Activated naive CD8-positive, alpha-beta T cell treated with anti-CD3 and anti-CD28 coated beads, Interleukin-2, amount 10 ng/mL, durations not matched to agents 7 days and 5 days (primary cell): ENCODE measurements around the gene EEPD1. TPM values are rescaled to one million over a fixed set of nuclear protein-coding genes. Genes with fewer than 3 reads are reported as not detected.

Source experiments
- ATAC-seq: fragments of 150-1000 bp; cut with Tn5 transposase; one replicate; pipeline ENCODE4 v1.10.0; 2021; ENCODE audit warnings: low read depth, moderate library complexity
- POLR2A ChIA-PET: fragments of 350-600 bp; sonication (Branson Sonifier 250); formaldehyde crosslinking; loops from one replicate; lab custom pipeline; 2021; ENCODE audit warnings: antibody characterized with exemption; lab: Charles Lee
- DNase-seq: peaks from one replicate; pipeline ENCODE4 v3.0.0; 2021
- H3K27ac Mint-ChIP-seq: one replicate; pipeline ENCODE4 v1.8.0; 2022; ENCODE audit warnings: mild to moderate bottlenecking, mixed read lengths
- H3K27me3 Mint-ChIP-seq: one replicate; pipeline ENCODE4 v1.8.0; 2022; ENCODE audit warnings: mild to moderate bottlenecking, moderate library complexity, mixed read lengths
- H3K36me3 Mint-ChIP-seq: one replicate; pipeline ENCODE4 v1.8.0; 2021; ENCODE audit warnings: mild to moderate bottlenecking, mixed read lengths
- H3K4me1 Mint-ChIP-seq: one replicate; pipeline ENCODE4 v1.8.0; 2021; ENCODE audit warnings: mixed read lengths
- H3K4me3 Mint-ChIP-seq: one replicate; pipeline ENCODE4 v1.8.0; 2022; ENCODE audit warnings: mild to moderate bottlenecking, moderate library complexity, mixed read lengths
- H3K9me3 Mint-ChIP-seq: one replicate; pipeline ENCODE4 v1.8.0; 2021; ENCODE audit warnings: mixed read lengths
- total RNA-seq, 2 experiments: library from RNA; stranded (reverse); gene quantifications; one replicate each; pipeline ENCODE4 v1.2.3, GENCODE V29; 2021

Gene EEPD1
- total RNA-seq, 2 experiments from 2014 or later: 2.0 to 2.3 TPM

GRCh38 chr7:36180121-36180520, 27.1 kb downstream of the EEPD1 start:
- Mint-ChIP-seq H3K27ac (no peak overlapping the region), H3K9me3 (no peaks in the 10 kb centered on the region), H3K36me3 (no peaks in the 10 kb centered on the region), H3K27me3 (no peaks in the 10 kb centered on the region), H3K4me3 (no peak overlapping the region), H3K4me1 (no peaks in the 10 kb centered on the region)
- ATAC-seq (no peak), DNase-seq (no peak)
- POLR2A ChIA-PET: no interaction called here

- no peaks in the 10 kb centered on the region for H3K36me3 Mint-ChIP-seq
- H3K27me3 Mint-ChIP-seq: no peaks in the 10 kb centered on the region
- no peak for ATAC-seq
- H3K9me3 Mint-ChIP-seq: no peaks in the 10 kb centered on the region
- no peaks in the 10 kb centered on the region for H3K4me1 Mint-ChIP-seq
- no peak for DNase-seq
- H3K4me3 Mint-ChIP-seq: no peak overlapping the region
- H3K27ac Mint-ChIP-seq: no peak overlapping the region
- POLR2A ChIA-PET: no interaction called here
Observed at GRCh38 chr7:36181668-36182067, 28.6 kb downstream of the EEPD1 start.

GRCh38 chr7:36182854-36183604, 30.0 kb downstream of the EEPD1 start:
- no peak overlapping the region for H3K4me3 Mint-ChIP-seq
- H3K27ac Mint-ChIP-seq: no peak overlapping the region
- no peak for ATAC-seq

DNA sequence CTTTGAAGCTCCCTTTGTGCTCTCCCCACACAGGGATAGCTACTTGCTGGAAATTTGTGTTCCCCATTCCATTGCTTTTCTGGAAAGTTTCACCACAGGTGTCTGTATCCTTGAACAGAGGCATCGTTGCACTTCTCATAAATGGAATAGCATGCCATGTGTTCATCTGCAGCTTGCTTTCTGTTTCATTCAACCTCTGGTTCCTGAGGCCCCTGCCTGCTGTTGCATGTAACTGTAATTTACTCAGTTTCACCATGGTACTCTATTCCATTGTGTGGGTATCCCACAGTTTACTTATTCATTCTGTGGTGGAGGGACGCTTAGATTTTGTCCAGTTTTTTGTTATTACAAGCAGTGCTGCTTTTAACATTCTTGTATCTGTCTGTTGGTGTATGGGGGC, 32.0 kb downstream of the EEPD1 start:
- H3K9me3 Mint-ChIP-seq: no peaks in the 10 kb centered on the region
- no peak overlapping the region for H3K4me3 Mint-ChIP-seq
- H3K36me3 Mint-ChIP-seq: no peaks in the 10 kb centered on the region
- ATAC-seq: no peak
- no peak overlapping the region for H3K27ac Mint-ChIP-seq
- H3K27me3 Mint-ChIP-seq: no peaks in the 10 kb centered on the region
- POLR2A ChIA-PET: no interaction called here
- DNase-seq: no peak
- no peaks in the 10 kb centered on the region for H3K4me1 Mint-ChIP-seq

More at GRCh38 chr7:36182854-36183604, 30.0 kb downstream of the EEPD1 start:
- DNase-seq: no peak
- Mint-ChIP-seq H3K27me3 (no peaks in the 10 kb centered on the region), H3K4me1 (no peaks in the 10 kb centered on the region), H3K9me3 (no peaks in the 10 kb centered on the region), H3K36me3 (no peaks in the 10 kb centered on the region)
- POLR2A ChIA-PET: no interaction called here

DNA sequence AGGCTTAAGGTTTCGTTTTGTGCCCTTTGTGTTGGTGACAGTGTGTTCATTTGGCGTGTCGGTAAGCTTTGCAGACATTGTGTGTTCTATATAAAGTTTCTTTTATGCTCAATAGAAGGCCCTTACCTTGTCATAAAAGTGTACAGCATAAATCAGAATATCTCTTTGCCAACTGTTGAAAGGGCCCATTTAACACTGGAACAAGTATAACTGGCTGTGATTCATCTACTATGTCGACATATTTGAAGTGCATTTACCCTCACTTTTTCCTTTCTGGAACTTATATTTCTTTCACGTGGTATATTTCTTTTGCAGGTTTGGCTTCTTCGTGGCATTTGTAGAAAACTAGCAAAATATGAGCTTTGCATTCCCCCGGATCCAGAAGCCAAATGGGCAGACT, 32.7 kb downstream of the EEPD1 start:
- no peak for ATAC-seq
- Mint-ChIP-seq H3K27me3 (no peaks in the 10 kb centered on the region), H3K4me3 (no peak overlapping the region), H3K4me1 (no peaks in the 10 kb centered on the region), H3K9me3 (no peaks in the 10 kb centered on the region), H3K27ac (no peak overlapping the region), H3K36me3 (no peaks in the 10 kb centered on the region)
- no peak for DNase-seq
- POLR2A ChIA-PET: no interaction called here

- POLR2A ChIA-PET: no interaction called here
- H3K9me3 Mint-ChIP-seq: no peaks in the 10 kb centered on the region
- ATAC-seq (no peak), DNase-seq (no peak)
- H3K36me3 Mint-ChIP-seq: no peaks in the 10 kb centered on the region
- no peak overlapping the region for H3K4me3 Mint-ChIP-seq
- no peak overlapping the region for H3K27ac Mint-ChIP-seq
- no peaks in the 10 kb centered on the region for H3K4me1 Mint-ChIP-seq
- H3K27me3 Mint-ChIP-seq: no peaks in the 10 kb centered on the region
Observed at GRCh38 chr7:36186359-36187121, 33.5 kb downstream of the EEPD1 start.

DNA sequence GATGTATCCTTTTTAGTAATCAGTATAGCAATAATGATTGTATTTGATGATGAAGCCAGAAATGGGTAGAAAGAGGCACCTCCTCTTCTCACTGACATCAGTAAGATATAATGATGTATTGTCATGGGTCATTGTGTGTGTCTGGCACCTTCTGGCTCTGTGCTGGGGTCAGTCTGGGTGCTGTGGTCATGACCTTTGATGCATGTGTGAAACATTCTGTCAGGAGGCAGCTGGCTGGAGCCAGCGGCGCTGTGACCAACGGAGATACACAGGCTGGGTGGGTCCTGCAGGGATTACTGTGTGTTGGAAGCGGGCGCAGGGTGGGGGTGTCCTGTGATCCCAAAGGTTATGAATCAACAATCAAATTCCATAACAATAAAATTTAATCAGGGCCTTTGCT, 35.2 kb downstream of the EEPD1 start:
- POLR2A ChIA-PET: no interaction called here
- Mint-ChIP-seq H3K27me3 (no peaks in the 10 kb centered on the region), H3K36me3 (no peaks in the 10 kb centered on the region), H3K4me1 (no peaks in the 10 kb centered on the region), H3K4me3 (no peak overlapping the region), H3K9me3 (no peaks in the 10 kb centered on the region), H3K27ac (no peak overlapping the region)
- ATAC-seq: no peak
- DNase-seq: no peak

DNA sequence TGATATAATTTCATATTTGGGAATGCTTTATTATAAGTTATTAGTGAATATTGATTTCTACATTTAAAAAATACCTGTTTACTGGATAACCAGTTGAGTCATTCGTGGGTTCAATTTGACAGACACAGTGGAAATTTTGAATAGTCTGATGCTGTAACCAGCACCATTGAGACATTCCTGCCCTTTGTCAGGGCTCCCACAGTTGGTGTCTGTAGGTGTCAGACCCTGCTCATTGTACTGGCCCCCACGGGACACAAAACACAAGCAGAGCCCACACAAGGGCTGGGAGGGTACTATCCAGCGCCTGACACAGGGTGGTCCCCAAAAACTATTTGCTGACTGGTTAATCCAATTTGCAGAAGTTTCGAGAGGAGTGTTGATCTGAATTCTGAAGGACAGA, 35.9 kb downstream of the EEPD1 start:
- no peak overlapping the region for H3K4me3 Mint-ChIP-seq
- DNase-seq (no peak), ATAC-seq (no peak)

DNA sequence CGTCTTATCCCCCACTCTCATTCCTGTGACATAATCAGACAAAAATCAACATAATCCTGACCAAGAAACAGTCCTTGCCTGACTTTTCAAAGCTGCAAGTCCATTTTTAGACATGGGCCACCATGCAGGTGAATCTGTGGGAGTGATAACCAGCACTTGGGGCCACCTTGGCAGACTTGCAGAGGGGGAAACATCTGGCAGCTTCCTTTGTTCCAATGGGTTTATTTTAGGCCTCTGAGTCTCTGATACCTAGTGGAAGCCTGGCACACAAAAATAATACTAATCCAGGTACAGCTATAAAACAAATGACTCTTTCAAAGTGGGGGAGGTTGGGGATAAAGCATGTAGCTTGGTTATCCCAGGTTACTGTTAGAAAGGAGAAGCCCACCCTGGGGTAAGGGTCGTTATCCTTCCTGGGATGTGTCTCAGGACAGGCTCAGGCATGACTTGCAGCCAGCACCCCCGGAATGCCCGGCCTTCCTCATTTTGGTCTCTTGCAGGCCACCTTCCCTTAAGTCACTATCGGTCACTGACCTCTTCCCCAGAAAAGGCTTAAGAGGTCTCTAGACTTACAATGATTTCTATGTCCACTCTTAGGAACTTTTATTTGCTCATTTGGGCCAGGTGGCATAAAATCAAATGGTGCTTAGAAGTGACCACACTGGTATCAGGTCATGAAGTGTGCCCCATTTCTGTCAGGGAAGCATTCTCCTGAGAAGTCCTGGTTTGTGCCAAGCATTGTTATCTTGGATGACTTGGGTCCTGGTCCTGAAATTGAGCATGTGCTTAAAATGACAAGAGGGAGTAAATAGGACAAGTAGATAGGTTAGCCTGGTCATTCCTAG, 37.6 kb downstream of the EEPD1 start:
- Mint-ChIP-seq H3K4me3 (no peak overlapping the region), H3K36me3 (no peaks in the 10 kb centered on the region), H3K9me3 (no peaks in the 10 kb centered on the region), H3K27me3 (no peaks in the 10 kb centered on the region), H3K27ac (no peak overlapping the region), H3K4me1 (no peaks in the 10 kb centered on the region)
- ATAC-seq: no peak
- DNase-seq: no peak
- POLR2A ChIA-PET: no interaction called here

More for the DNA sequence above, 35.9 kb downstream of the EEPD1 start:
- Mint-ChIP-seq H3K36me3 (no peaks in the 10 kb centered on the region), H3K4me1 (no peaks in the 10 kb centered on the region), H3K27me3 (no peaks in the 10 kb centered on the region), H3K9me3 (no peaks in the 10 kb centered on the region), H3K27ac (no peak overlapping the region)
- POLR2A ChIA-PET: no interaction called here

DNA sequence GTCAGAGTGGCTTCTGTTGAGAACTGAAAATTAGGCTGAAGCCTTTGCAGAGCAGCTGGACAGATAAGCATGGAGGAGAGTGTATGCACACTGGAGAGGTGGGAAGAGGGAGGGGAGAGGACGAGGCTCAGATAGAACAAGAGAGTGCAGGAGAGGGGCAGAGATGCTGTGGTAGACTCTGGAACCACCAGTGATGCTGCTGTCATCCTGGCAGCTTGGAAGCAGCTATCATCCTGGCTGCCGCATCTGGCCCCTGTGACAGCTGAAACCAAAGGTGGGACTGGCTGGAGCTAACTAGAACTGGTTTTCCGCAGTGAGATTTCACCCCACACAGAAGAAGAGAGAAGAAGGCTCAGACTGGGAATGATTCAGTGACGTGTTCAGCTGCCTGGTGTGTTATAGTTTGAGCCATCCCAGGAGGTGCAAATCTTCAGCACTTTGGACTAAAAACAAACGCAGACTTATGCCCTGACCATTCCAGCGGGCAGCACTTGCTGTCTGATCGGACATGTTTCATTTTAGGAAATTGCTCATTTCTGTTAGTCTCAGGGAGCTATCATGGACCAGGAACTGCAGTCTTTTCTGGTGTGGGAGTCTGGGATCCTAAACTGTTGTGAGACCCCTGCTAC, 38.4 kb downstream of the EEPD1 start:
- H3K27ac Mint-ChIP-seq: no peak overlapping the region
- POLR2A ChIA-PET: no interaction called here
- H3K4me1 Mint-ChIP-seq: no peaks in the 10 kb centered on the region
- ATAC-seq (no peak), DNase-seq (no peak)
- no peak overlapping the region for H3K4me3 Mint-ChIP-seq
- no peaks in the 10 kb centered on the region for H3K36me3 Mint-ChIP-seq
- H3K27me3 Mint-ChIP-seq: no peaks in the 10 kb centered on the region
- no peaks in the 10 kb centered on the region for H3K9me3 Mint-ChIP-seq

GRCh38 chr7:36192053-36192824, 39.2 kb downstream of the EEPD1 start:
- POLR2A ChIA-PET: no interaction called here
- no peak for ATAC-seq
- Mint-ChIP-seq H3K4me1 (no peaks in the 10 kb centered on the region), H3K4me3 (no peak overlapping the region), H3K27ac (no peak overlapping the region), H3K9me3 (no peaks in the 10 kb centered on the region), H3K27me3 (no peaks in the 10 kb centered on the region), H3K36me3 (no peaks in the 10 kb centered on the region)
- no peak for DNase-seq

- H3K4me3 Mint-ChIP-seq: no peak overlapping the region
- H3K36me3 Mint-ChIP-seq: no peaks in the 10 kb centered on the region
- ATAC-seq (no peak), DNase-seq (no peak)
- POLR2A ChIA-PET: no interaction called here
- no peaks in the 10 kb centered on the region for H3K27me3 Mint-ChIP-seq
- no peak overlapping the region for H3K27ac Mint-ChIP-seq
- H3K9me3 Mint-ChIP-seq: no peaks in the 10 kb centered on the region
- no peaks in the 10 kb centered on the region for H3K4me1 Mint-ChIP-seq
Observed at GRCh38 chr7:36192877-36193276, 39.8 kb downstream of the EEPD1 start.
